IMR-90 (cell line): ENCODE results near the gene TXNDC11. TPM values are rescaled to one million over a fixed set of nuclear protein-coding genes. Genes with fewer than 3 reads are reported as not detected.

ENCODE experiments used
- ATAC-seq: fragments of 200-7000 bp; cut with Tn5 transposase; 2 replicates; pipeline ENCODE4 v1.9.1; 2020; ENCODE audit warnings: low read depth, mild to moderate bottlenecking, moderate library complexity
- BruUV-seq: library from RNA; stranded (reverse); fragments of 400-500 nt; replicated peaks from 2 replicates; lab custom pipeline; 2021; lab: Mats Ljungman, UMichigan
- CTCF ChIA-PET: fragments of 300-600 bp; formaldehyde crosslinking; extraction: SDS; loops from one replicate; lab custom pipeline; 2021; ENCODE audit warnings: antibody characterized with exemption; lab: Yijun Ruan, JAX
- POLR2A ChIA-PET: fragments of 300-600 bp; sonication (Branson Sonifier 250); formaldehyde crosslinking; loops from one replicate; lab custom pipeline; 2022; ENCODE audit warnings: antibody characterized with exemption; ENCODE audit not compliant: unreplicated experiment; lab: Charles Lee
- DNase-seq: peaks from one replicate; pipeline ENCODE4 v3.0.0; 2013
- H2AFZ ChIP-seq: replicated peaks from 2 replicates; pipeline ENCODE3; 2013; ENCODE audit warnings: low read length, mild to moderate bottlenecking; ENCODE audit not compliant: poor library complexity
- H2AK5ac ChIP-seq: 2 replicates; pipeline ENCODE4 v1.6.1; 2013; ENCODE audit warnings: low read depth, low read length, inconsistent platforms
- H2AK9ac ChIP-seq: replicated peaks from 2 replicates; pipeline ENCODE3; 2013; ENCODE audit warnings: mild to moderate bottlenecking, low read depth, low read length, moderate library complexity; ENCODE audit not compliant: poor library complexity
- H2BK120ac ChIP-seq: 2 replicates; pipeline ENCODE4 v1.6.1; 2013; ENCODE audit warnings: low read depth, low read length, inconsistent platforms
- H2BK15ac ChIP-seq: 3 replicates; pipeline ENCODE4 v1.6.1; 2013; ENCODE audit warnings: low read depth, low read length, inconsistent platforms
- H2BK20ac ChIP-seq: 2 replicates; pipeline ENCODE4 v1.6.1; 2013; ENCODE audit warnings: low read depth, mild to moderate bottlenecking, inconsistent platforms, low read length, moderate library complexity
- H2BK5ac ChIP-seq: 2 replicates; pipeline ENCODE4 v1.6.1; 2013; ENCODE audit warnings: mild to moderate bottlenecking, low read depth, low read length, inconsistent platforms; ENCODE audit not compliant: poor library complexity, severe bottlenecking
- H3K14ac ChIP-seq: replicated peaks from 2 replicates; pipeline ENCODE4 v1.6.1; 2013; ENCODE audit warnings: low read depth, low read length, inconsistent platforms
- H3K18ac ChIP-seq: 2 replicates; pipeline ENCODE4 v1.6.1; 2013; ENCODE audit warnings: low read depth, low read length, control low read depth
- H3K23ac ChIP-seq: 2 replicates; pipeline ENCODE4 v1.6.1; 2013; ENCODE audit warnings: low read depth, low read length, inconsistent platforms
- H3K27ac ChIP-seq: 2 replicates; pipeline ENCODE4 v1.5.1; 2013; ENCODE audit warnings: mild to moderate bottlenecking, control low read depth, low read length; ENCODE audit not compliant: insufficient read depth
- H3K27me3 ChIP-seq: 2 replicates; pipeline ENCODE4 v1.6.1; 2013; ENCODE audit warnings: low read length; ENCODE audit not compliant: control insufficient read depth, insufficient read depth
- H3K36me3 ChIP-seq: 2 replicates; pipeline ENCODE4 v1.6.1; 2013; ENCODE audit warnings: low read length, mixed read lengths; ENCODE audit not compliant: control insufficient read depth, insufficient read depth
- H3K4ac ChIP-seq: 2 replicates; pipeline ENCODE4 v1.6.1; 2013; ENCODE audit warnings: low read depth, low read length, inconsistent platforms
- H3K4me1 ChIP-seq: 2 replicates; pipeline ENCODE4 v1.6.1; 2013; ENCODE audit warnings: low read length, mixed read lengths; ENCODE audit not compliant: control insufficient read depth, insufficient read depth
- H3K4me2 ChIP-seq: 2 replicates; pipeline ENCODE4 v1.6.1; 2013; ENCODE audit warnings: low read depth, mild to moderate bottlenecking, control low read depth, low read length, moderate library complexity
- H3K4me3 ChIP-seq: 2 replicates; pipeline ENCODE4 v1.5.1; 2013; ENCODE audit warnings: low read depth, mild to moderate bottlenecking, control low read depth, low read length, moderate library complexity; ENCODE audit not compliant: insufficient read depth
- H3K56ac ChIP-seq: 2 replicates; pipeline ENCODE4 v1.6.1; 2013; ENCODE audit warnings: low read length, inconsistent platforms; ENCODE audit not compliant: insufficient read depth; ENCODE audit errors: extremely low read depth
- H3K79me1 ChIP-seq, 2 experiments: 2 replicates each; pipeline ENCODE4 v1.6.1; 2013; ENCODE audit warnings: low read length in 2 of 2, inconsistent platforms in 1 of 2, low read depth in 1 of 2
- H3K9ac ChIP-seq: 2 replicates; pipeline ENCODE4 v1.6.1; 2013; ENCODE audit warnings: low read depth, low read length, control low read depth
- H3K9me1 ChIP-seq: 2 replicates; pipeline ENCODE4 v1.6.1; 2013; ENCODE audit warnings: low read length, inconsistent platforms; ENCODE audit not compliant: insufficient read depth
- H3K9me3 ChIP-seq: 2 replicates; pipeline ENCODE4 v1.6.1; 2013; ENCODE audit warnings: low read length; ENCODE audit not compliant: control insufficient read depth, insufficient read depth
- H4K20me1 ChIP-seq: 2 replicates; pipeline ENCODE4 v1.6.1; 2013; ENCODE audit warnings: low read length, inconsistent platforms; ENCODE audit not compliant: insufficient read depth
- H4K5ac ChIP-seq: 2 replicates; pipeline ENCODE4 v1.6.1; 2013; ENCODE audit warnings: mild to moderate bottlenecking, low read depth, low read length, control low read depth
- H4K8ac ChIP-seq, 2 experiments: 2 replicates each; pipeline ENCODE4 v1.6.1; 2013; ENCODE audit warnings: low read depth in 2 of 2, low read length in 2 of 2, control low read depth in 1 of 2, inconsistent platforms in 1 of 2
- H4K91ac ChIP-seq: 2 replicates; pipeline ENCODE4 v1.6.1; 2013; ENCODE audit warnings: low read depth, low read length, inconsistent platforms; ENCODE audit not compliant: insufficient read depth
- CEBPB ChIP-seq: IDR thresholded peaks from 2 replicates; pipeline ENCODE4 v1.6.1; 2012; ENCODE audit warnings: low read depth, low read length, improper control_type of control experiment
- CTCF ChIP-seq: conservative IDR thresholded peaks from 2 replicates; pipeline ENCODE4 v1.5.1; 2012; ENCODE audit warnings: mild to moderate bottlenecking, low read depth, low read length, improper control_type of control experiment
- ELK1 ChIP-seq: fragments of 150-350 bp; IDR thresholded peaks from 2 replicates; pipeline ENCODE4 v1.6.1; 2016; ENCODE audit warnings: low read depth, mild to moderate bottlenecking, low read length, moderate library complexity, borderline replicate concordance
- FOS ChIP-seq: fragments of 150-350 bp; IDR thresholded peaks from 2 replicates; pipeline ENCODE4 v1.6.1; 2016; ENCODE audit warnings: low read depth, low read length
- MAFK ChIP-seq: IDR thresholded peaks from 2 replicates; pipeline ENCODE4 v1.6.1; 2012; ENCODE audit warnings: low read depth, low read length, improper control_type of control experiment
- MAZ ChIP-seq: IDR thresholded peaks from 2 replicates; pipeline ENCODE4 v1.6.1; 2012; ENCODE audit warnings: low read depth, mild to moderate bottlenecking, low read length, improper control_type of control experiment, moderate library complexity, borderline replicate concordance
- MXI1 ChIP-seq: IDR thresholded peaks from 2 replicates; pipeline ENCODE4 v1.6.1; 2012; ENCODE audit warnings: low read depth, mild to moderate bottlenecking, low read length, moderate library complexity, borderline replicate concordance
- NFE2L2 ChIP-seq: fragments of 150-350 bp; IDR thresholded peaks from 2 replicates; pipeline ENCODE4 v1.6.1; 2016; ENCODE audit warnings: low read depth, mild to moderate bottlenecking, low read length
- RCOR1 ChIP-seq: IDR thresholded peaks from 2 replicates; pipeline ENCODE4 v1.6.1; 2012; ENCODE audit warnings: mild to moderate bottlenecking, low read length, improper control_type of control experiment; ENCODE audit not compliant: insufficient replicate concordance
- RFX5 ChIP-seq: IDR thresholded peaks from 2 replicates; pipeline ENCODE4 v1.8.0; 2012; ENCODE audit warnings: low read depth, mild to moderate bottlenecking, low read length, moderate library complexity
- SMC3 ChIP-seq: fragments of 150-350 bp; IDR thresholded peaks from 2 replicates; pipeline ENCODE4 v1.6.1; 2016; ENCODE audit warnings: low read depth, mild to moderate bottlenecking, antibody characterized with exemption, low read length, moderate library complexity
- WGBS, 2 experiments: methylation state at CpG; one replicate each; pipeline versions ENCODE4 v1.1.5 to v1.1.7; 2013; ENCODE audit warnings: missing lambda C conversion rate in 2 of 2; ENCODE audit not compliant: insufficient read length in 1 of 2; ENCODE audit errors: extremely low coverage in 2 of 2; 5-methylcytosine and 5-hydroxymethylcytosine counted together
- dilution Hi-C: fragments of 300-500 bp; cut with HindIII; formaldehyde crosslinking; loops from one replicate; pipeline ENCODE4 v1.14.3; 2018; ENCODE audit warnings: low sequenced_read_pairs; ENCODE audit not compliant: unreplicated experiment
- in situ Hi-C: fragments of 300-500 bp; cut with MboI; formaldehyde crosslinking; loops from 3 replicates; pipeline ENCODE4 v1.14.3; 2019; ENCODE audit warnings: low sequenced_read_pairs, inconsistent platforms, mixed read lengths
- intact Hi-C: fragments of 100-400 bp; cut with micrococcal nuclease; formaldehyde crosslinking; loops from 2 replicates; pipeline ENCODE4 v1.10.0; 2022
- polyA plus RNA-seq, 3 experiments: library from polyadenylated mRNA; depleted of rRNA; stranded (reverse); fragments of >200 nt; gene quantifications; 2 replicates each; pipeline ENCODE4 v1.2.3, GENCODE V29; 2012; ENCODE audit warnings: low replicate concordance in 1 of 3
- total RNA-seq: library from RNA; depleted of rRNA; stranded (reverse); fragments of >200 nt; gene quantifications from 2 replicates; pipeline ENCODE4 v1.2.3, GENCODE V29; 2012

TXNDC11 gene
- total and polyA plus RNA-seq, 2 of the 4 experiments (the other 2 are of a cell fraction), result 25.3 to 42.9 TPM

GRCh38 chr16:11696266-11697012 lies 46.2 kb downstream of the TXNDC11 start:
- Histone ChIP-seq H4K5ac (no peak overlapping the region), H2BK120ac (no peak overlapping the region), H2AFZ (no peak overlapping the region), H2BK15ac (no peak overlapping the region), H3K27ac (no peak overlapping the region), H4K8ac (no peak overlapping the region), H3K4me2 (no peak overlapping the region), H3K9ac (no peak overlapping the region), H2BK5ac (no peak overlapping the region), H3K4ac (no peak overlapping the region), H3K56ac (no peak overlapping the region), H3K36me3 (peaks cover 49% of the 10 kb centered on the region), H2BK20ac (no peak overlapping the region), H2AK9ac (no peak overlapping the region), H2AK5ac (no peak overlapping the region; the same call in 1 of the 2 replicates), H3K4me1 (peaks cover 4% of the 10 kb centered on the region), H3K4me3 (no peak overlapping the region), H3K27me3 (no peaks in the 10 kb centered on the region), H4K91ac (no peak overlapping the region), H3K23ac (no peak overlapping the region), H3K9me1 (peaks cover 8% of the 10 kb centered on the region), H3K79me1 (peaks cover 39 to 63% of the 10 kb centered on the region in 2 experiments), H3K9me3 (no peaks in the 10 kb centered on the region), H3K18ac (no peak overlapping the region), H4K20me1 (peaks cover 36% of the 10 kb centered on the region), H3K14ac (no peak overlapping the region)
- DNase-seq (no peak), ATAC-seq (no peak)
- BruUV-seq, result no TSS peak
- in situ Hi-C loops (no loop called here), intact Hi-C loops (no loop called here), dilution Hi-C loops (no loop called here)
- CTCF ChIA-PET, result interaction anchor here (1.1 kb wide), 1 partner anchor 289 kb away, joined by 3 read pairs; no protein-coding TSS in a partner anchor
- WGBS, 2 experiments, result 91% methylated on average over 7 of the region's 12 CpGs; no CpG with 5 or more reads in 1 of the 2 experiments
- POLR2A ChIA-PET, result no interaction called here
- TF ChIP-seq RFX5, result no peak
- no peak for TF ChIP-seq ELK1
- TF ChIP-seq MAZ, result no peak
- no peak for TF ChIP-seq MXI1
- no peak for TF ChIP-seq RCOR1
- no peak for TF ChIP-seq CTCF
- TF ChIP-seq MAFK, result no peak
- TF ChIP-seq FOS, result no peak
- no peak for TF ChIP-seq CEBPB
- no peak for TF ChIP-seq NFE2L2
- TF ChIP-seq SMC3, result no peak
